Dermis microvascular lymphatic vessel endothelial cell (primary cell): ENCODE measurements around the gene NKTR. TPM values are rescaled to one million over a fixed set of nuclear protein-coding genes. Genes with fewer than 3 reads are reported as not detected.
"Not testable (repeated sequence)": the region's sequence is repeated elsewhere in the genome, so short reads cannot be mapped to it uniquely, and the experiment has no call there.

ENCODE experiments used
- DNase-seq, 2 donors: peaks; one replicate each; pipeline versions ENCODE4 v3.0.0 to v3.0.0-alpha.2; 2010; ENCODE audit warnings: low read depth in 2 of 2
- total RNA-seq: library from RNA; depleted of rRNA; stranded (reverse); fragments of >200 nt; gene quantifications from 2 replicates; pipeline ENCODE4 v1.2.1, GENCODE V29; 2014

NKTR gene
- total RNA-seq, 1 donor from 2014 or later, result 36.3 TPM

- DNase-seq, result no peak
Measured at GRCh38 chr3:42595682-42596081, 4.8 kb upstream of the NKTR start.

DNA sequence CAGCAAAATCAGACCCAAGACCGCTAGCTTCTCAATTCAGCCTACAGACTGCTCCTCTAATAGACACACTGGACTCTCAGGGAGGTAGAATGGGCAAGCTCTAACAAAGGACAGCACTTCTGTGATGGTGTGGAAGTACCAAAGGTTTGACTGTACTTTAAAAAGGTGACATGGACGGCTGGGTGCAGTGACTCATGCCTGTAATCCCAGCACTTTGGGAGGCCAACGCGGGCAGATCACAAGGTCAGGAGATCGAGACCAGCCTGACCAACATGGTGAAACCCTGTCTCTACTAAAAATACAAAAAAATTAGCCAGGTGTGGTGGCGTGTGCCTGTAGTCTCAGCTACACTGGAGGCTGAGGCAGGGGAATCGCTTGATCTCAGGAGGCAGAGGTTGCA is 3.4 kb upstream of the NKTR start:
- DNase-seq, result not testable (repeated sequence)

GRCh38 chr3:42600958-42601675 is 631 bp downstream of the NKTR start:
- peak in 1 of 2 donors; percentile 68 for DNase-seq

GRCh38 chr3:42601896-42602581 is 1.6 kb downstream of the NKTR start:
- peak in 1 of 2 donors; percentile 51 for DNase-seq

GRCh38 chr3:42602961-42603360 is 2.5 kb downstream of the NKTR start:
- DNase-seq, result no peak

GRCh38 chr3:42605546-42606173 is 5.2 kb downstream of the NKTR start:
- DNase-seq, result peak; percentile 55 to 82

- DNase-seq, result no peak
Measured at GRCh38 chr3:42608581-42608980, 8.1 kb downstream of the NKTR start.

- DNase-seq, result peak; percentile 70 to 85
Measured at GRCh38 chr3:42610976-42611375, 10.5 kb downstream of the NKTR start.

DNA sequence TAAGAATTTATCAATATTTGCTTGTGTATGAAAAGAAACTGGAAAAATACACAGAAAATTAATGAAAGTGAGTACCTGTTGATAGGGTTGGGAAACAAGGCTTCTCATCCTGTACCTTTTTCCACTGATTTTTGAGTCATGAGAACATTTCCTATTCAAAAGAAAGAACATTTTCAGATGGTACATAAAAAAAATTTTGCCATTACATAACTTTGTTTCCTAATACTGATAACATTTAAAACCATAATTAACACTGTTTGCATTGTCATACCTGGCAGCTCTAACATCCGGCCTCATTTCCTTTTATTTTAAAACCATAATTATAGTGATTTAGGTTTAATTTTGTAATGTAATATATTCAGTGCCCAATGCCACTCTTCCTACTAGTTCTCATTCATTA is 11.7 kb downstream of the NKTR start:
- peak in 1 of 2 donors; percentile 51 for DNase-seq

DNA sequence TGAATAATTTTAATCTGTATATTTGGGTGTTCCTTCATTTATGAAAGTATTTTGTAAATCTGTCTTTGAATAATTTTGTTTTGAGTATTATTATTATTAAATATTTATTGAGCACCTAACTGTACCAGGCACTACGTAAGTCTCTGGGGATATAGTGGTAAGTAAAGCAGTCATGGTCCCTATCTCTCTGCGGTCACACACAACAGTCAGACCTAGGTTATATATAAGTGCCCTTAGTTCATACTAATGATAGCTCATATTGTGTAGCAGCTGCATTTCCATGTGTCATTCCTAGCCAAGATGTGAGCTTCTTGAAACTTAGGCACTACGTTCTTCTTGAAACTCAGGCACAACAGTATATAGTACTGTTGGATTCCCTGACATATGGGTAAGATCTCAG is 12.4 kb downstream of the NKTR start:
- no peak for DNase-seq

DNA sequence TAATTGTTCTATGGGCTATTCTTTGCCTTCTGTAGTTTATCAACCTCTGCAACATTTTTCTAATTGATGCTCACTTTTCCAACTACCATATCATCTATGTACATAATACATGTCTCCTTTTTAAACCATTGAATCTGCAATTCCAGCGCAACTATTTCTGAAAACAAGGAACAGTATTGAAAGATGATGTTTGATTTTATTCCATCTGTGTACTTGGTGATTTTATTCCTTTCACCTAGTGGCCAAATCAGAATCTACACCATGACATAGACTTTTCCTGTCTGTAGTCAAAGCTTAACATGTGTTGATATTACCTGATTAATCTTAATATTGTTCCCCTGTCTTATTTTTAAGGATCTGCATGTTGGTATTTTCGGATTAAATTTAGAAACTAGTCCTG is 13.0 kb downstream of the NKTR start:
- DNase-seq, result peak; percentile 36 to 38

DNA sequence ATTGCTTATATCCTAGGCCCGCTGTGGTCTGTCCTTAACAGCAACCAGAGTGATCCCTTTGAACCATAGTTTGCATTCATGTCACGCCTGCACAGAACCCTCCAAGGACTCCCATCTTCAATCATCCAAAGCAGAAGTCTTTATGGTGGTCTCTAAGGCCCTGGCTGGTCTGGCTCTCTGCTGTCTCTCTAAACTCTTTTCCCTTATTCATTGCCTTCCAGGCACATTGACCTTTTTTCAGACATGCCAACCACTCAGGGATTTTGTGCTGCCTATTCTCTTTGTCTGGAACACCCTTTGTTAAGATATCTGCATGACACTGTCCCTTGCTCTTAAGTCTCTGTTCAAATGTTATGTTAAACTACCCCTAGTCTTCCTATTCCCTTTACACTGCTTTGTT is 31.1 kb downstream of the NKTR start:
- no peak for DNase-seq

GRCh38 chr3:42632146-42632545 is 31.7 kb downstream of the NKTR start:
- DNase-seq, result no peak

GRCh38 chr3:42633544-42633943 is 33.1 kb downstream of the NKTR start:
- no peak for DNase-seq

GRCh38 chr3:42635111-42635510 is 34.6 kb downstream of the NKTR start:
- DNase-seq, result peak in 1 of 2 donors; percentile 64

GRCh38 chr3:42637001-42637400 is 36.5 kb downstream of the NKTR start:
- DNase-seq, result no peak

GRCh38 chr3:42638339-42638842 is 37.9 kb downstream of the NKTR start:
- no peak for DNase-seq

DNA sequence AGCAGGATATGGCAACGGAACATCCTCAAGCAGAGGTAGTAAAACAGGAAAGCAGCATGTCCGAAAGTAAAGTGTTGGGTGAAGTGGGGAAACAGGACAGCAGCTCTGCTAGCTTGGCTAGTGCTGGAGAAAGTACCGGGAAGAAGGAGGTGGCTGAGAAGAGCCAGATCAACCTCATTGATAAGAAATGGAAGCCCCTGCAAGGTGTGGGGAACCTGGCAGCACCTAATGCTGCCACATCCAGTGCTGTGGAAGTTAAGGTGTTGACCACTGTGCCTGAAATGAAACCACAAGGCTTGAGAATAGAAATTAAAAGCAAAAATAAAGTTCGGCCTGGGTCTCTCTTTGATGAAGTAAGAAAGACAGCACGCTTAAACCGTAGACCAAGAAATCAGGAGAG is 38.7 kb downstream of the NKTR start:
- no peak for DNase-seq

DNA sequence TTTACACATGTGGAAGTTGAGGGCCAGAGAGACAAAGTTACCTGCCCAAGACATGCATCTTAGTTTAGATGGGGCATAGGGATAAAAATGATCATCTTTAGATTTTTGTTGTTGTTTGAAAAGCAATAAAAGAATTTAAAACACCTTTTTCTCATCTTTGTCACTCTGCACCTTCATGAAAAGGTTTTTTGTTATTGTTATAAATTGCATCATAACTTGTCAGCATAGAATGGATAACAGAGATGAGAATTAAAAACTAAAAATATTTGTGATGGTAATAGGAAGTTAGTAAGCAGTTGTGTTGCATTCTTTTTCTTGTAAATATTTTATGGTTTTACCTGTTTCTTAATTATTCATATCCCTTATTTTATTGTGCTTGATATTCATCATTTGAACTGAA is 39.6 kb downstream of the NKTR start:
- DNase-seq, result no peak

GRCh38 chr3:42640771-42641370 is 40.4 kb downstream of the NKTR start:
- DNase-seq, result no peak

- DNase-seq, result no peak
Measured at GRCh38 chr3:42647821-42648459, 47.5 kb downstream of the NKTR start.

- DNase-seq, result no peak
Measured at GRCh38 chr3:42649006-42649405, 48.5 kb downstream of the NKTR start.
